Measurements from ENCODE around the gene CCN5.

CCN5 gene

DNA sequence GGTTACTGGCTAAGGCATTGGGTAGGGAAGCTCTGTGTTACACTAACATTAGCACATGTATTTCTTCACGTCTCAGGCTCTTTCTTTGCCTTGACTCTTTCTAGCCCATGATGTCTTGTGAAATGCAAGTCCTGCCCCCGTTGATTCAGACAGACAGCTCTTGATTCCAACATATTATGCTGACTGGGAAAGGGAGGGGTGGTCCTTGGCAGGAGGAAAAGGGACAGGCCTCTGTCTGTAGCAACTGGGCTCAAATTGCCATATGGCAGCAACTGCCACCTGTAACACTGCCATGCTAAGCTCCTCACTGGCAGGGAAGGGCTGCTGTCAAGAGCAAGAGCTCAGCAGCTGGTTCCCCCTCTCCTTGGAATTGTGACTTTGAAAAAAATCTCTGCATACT lies 24.8 kb downstream of the CCN5 start:
- DNase-seq, result no peak

DNA sequence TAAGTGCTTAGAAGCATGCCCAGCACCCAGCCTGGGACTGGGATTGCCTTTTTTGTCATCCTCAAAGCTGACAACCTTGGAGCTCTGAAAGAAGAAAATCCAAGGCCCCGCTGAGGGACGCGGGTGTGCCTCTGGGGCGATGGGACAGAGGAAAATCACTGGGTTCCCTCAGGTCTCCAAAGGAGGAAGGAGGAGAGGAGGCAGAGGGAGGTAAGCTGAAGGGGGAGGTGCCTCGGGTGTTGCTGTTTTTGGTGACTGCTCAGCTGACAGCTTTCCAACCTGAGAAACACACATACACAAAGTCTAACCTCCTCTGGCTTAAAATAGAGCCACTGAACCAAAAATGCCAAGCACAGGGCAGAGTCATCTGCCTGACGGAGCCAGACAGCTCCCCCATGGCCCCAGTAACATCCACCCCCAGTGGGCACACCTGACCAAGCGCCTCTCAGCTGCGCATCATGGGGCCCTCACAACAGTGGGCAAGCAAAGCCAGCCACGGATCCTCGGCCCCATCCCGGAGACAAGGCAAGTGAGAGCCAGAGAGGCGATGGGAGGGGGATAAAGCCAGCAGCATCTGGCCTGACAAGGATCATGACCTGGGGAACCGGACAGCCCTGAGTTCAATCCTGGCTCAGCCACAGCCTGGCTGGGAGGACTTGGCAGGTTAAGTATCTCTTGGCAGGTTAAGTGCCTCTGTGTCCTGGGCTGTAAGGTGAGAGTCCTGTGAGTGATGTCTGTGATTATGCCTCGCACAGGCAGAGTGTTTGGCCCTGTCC lies 27.3 kb downstream of the CCN5 start:
- no peak for DNase-seq

GRCh38 chr20:44743080-44743701 lies 28.0 kb downstream of the CCN5 start:
- no peak for DNase-seq

DNA sequence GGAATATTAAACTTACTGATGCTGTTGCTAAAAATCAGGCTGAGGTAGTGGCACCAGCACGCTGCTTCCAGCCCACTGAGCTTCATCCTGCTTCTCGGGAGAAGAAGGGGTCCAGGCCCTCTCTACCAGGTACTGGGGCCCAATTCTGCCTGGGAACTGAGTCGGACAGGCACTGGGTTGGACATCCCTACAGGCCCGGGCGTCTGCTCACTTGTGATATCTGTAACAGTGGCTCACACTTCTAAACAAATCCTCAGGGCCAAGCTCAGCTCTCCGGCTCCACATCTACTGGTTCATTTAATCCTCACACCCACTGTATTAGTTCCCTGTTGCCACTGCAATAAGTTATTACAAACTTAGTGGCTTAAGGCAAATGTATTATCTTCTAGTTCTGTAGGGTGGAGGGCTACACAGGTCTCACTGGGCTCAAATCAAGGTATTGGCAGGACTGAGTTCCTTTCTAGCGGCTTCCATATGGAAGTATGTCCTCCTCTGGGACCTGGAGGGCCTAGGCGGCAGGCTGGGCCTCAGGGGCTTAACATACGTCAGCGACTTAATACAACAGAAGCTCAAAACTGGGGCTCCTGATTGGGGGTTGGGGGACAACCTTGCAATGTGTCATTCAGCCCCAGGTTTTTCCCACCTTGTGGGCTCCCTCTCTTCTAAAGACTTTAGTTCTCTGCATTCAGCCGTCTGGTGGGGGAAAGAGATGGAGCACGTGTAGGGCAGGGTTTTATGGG lies 28.9 kb downstream of the CCN5 start:
- no peak for DNase-seq

DNA sequence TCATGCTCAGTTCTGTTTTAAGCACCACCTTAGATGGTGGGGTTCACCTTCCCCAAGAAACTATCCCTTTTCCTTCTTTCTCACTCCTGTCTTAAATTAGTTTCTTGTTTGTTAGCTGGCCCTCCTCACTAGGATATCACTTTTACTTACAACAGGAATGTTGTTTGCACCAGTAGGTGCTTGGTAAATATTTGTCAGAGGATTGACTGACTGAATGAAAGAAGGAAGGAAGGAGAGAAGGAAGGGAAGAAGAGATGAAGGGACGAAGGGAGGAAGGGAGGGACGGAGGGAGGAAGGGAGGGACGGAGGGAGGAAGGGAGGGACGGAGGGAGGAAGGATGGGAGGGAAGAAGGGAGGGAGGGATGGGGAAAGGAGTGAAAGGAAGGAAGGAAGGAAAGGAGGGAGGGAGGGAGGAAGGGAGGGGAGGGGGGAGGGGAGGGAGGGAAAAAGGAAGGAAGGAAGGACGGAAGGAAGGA lies 30.0 kb downstream of the CCN5 start:
- DNase-seq, result no peak

DNA sequence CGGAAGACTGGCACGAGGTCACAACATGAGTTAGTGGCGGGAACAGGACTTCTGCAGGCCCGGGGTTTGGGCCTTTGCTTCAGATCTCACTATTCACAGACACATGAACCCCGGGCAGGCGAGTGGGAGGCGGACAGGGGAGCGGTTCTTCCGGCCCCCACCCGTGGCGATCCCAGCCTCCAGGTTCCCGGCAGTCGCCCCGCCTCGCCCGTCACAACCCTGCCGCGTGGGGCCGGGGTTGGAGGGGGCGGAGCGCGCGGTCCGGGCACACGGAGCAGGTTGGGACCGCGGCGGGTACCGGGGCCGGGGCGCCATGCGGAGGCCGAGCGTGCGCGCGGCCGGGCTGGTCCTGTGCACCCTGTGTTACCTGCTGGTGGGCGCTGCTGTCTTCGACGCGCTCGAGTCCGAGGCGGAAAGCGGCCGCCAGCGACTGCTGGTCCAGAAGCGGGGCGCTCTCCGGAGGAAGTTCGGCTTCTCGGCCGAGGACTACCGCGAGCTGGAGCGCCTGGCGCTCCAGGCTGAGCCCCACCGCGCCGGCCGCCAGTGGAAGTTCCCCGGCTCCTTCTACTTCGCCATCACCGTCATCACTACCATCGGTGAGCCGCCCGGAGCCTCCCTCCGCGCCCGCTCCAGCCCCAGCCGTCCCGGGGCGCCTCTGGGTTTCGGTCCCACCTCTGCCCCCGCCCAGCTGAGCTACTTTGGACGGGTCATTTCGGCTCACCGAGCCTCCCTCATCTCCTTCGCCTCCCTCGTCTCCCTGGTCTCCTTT lies 30.6 kb downstream of the CCN5 start, which contains the start of gene KCNK15:
KCNK15 (plus strand) TSS at position 268 of the 769 bp plus-strand sequence; CDS start at position 314, 46 bp downstream.
- DNase-seq, result peak in 1 of 2 experiments; percentile 39

- no peak for DNase-seq
These were observed 31.4 kb downstream of the CCN5 start for GRCh38 chr20:44746367-44747165.

DNA sequence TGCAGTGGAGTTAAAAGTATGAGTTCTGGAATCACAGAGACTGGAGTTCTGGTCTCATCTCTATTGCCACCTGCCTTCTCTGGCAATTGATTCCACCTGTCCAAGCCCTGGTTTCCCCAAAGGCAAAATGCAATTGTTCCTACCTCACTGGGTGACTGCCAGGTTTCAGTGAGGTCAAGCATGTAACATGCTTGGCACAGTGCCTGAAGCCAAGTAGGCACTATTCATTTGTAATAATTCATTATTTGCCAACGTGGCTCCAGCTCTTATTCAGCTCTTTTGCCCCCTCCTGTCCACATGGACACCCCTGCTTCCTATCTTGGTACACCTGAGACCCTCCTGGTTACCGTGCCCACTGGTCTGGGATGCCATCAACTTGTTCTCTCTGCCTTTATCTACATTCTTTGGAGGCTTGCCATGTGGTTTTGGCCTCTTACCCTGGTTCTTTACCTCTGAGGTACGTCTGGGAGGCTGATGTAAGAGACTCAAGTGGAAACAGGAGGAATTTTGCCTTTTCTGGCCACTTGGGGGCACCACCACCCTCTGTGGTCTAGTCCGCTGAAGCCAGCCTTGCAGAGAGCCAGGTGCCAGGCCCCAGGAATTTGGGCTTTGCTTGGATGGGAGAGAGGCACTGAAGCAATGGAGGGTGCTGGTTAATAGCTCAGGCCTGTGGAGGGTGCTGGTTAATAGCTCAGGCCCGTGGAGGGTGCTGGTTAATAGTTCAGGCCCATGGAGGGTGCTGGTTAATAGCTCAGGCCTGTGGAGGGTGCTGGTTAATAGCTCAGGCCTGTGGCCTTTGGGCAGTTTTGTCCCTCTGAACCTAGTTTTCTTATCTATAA lies 32.2 kb downstream of the CCN5 start:
- DNase-seq, result peak; percentile 74 to 83

DNA sequence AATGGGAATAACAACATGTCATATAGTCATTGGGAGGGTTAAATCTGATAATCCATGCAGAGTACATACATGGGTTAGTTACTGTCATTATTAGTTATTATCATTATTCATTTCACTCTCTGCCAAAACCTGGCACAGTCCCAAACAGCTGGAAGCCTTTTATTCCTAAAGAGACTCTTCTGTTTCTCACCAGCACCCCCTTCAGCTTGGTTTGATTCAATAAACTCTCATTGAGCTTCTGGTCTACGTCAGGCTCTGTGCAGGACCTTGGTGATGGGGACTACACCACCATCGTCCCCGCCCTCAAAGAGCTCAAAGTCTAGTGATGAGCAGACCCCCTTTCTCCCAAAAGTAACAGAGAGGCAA lies 32.8 kb downstream of the CCN5 start:
- no peak for DNase-seq

- DNase-seq, result no peak
These were observed 35.1 kb downstream of the CCN5 start for GRCh38 chr20:44750081-44750805.

GRCh38 chr20:44752099-44752931 lies 37.1 kb downstream of the CCN5 start:
- DNase-seq, result no peak

- DNase-seq, result no peak
These were observed 39.4 kb downstream of the CCN5 start for GRCh38 chr20:44754554-44754953.

GRCh38 chr20:44756011-44756688 lies 41.0 kb downstream of the CCN5 start:
- DNase-seq, result no peak

DNA sequence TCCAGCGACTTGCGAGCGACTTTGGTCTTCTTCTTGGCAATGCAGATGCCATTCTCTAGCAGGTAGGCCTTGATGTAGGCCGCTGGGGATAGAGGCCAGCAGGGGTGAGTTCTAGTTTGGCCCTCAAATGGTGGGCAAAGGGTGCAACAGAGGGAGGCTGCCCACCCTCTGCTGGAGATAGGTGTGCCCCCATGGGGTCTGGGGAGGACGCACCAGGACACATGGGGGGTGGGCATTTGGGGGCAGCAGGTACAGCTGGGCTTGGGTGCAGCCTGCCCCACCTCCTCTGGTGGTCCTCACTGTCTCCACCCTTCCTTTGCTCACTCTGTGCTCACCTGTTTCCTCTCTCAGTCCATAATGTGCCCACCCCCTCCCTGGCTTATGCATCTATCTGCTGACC lies 41.8 kb downstream of the CCN5 start:
- no peak for DNase-seq

DNA sequence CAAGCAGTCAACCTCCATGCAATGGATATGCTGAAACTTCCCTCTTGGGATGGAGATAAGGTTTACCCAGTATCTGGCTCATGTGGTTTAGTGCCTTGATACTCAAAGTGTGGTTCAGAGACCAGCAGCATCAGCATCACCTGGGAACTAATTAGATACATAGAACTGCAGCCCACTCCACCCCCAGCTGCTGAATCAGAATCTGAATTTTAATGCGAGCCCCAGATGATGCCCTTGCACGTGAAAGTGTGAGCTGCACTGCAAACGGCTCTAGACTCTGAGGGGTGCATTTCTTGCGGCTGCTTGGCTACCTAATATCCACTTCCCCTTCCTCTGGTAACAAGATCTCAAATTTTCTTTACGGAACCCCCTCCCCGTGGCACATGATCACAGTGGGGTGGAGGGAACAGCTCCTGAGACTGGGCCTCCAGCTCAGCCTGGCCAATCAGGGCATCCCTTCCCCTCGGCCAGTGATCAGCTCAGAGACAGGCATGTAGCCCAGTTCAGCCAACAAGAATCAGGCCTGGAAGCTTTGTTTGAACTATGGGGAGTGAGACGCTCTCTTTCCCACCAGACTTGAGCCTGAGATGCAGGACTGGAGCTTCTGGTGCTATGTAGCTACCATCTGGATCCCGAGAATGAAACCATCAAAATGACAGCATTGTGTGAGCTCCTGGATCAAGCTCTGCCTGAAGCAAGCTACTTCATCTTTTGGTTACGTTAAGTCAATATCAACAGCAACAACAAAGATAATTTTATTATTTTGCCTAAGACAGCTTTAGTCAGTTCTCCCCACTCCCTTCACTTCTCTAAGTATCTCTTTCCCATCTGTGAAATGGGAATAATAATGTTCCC lies 43.3 kb downstream of the CCN5 start:
- no peak for DNase-seq

DNA sequence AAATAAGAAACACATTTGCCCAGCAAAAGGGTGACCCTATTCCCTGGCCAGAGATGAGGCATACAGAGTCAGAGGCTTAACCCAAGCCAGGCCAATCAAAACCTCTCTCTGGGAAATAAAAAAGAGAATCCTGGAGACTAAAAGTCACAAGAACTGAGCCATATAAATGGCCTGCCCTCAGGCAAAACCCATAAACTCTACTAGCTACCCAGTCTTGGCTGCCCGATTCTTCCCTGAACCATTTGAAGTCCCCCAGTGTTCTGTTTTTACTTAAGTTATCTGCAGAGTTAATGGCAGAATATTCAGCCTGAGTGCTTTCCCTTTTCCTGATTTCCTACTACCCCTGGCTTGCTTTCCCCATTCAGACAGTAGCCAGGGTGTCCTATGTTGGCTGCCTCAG lies 44.4 kb downstream of the CCN5 start:
- DNase-seq, result no peak

GRCh38 chr20:44761423-44761822 lies 46.3 kb downstream of the CCN5 start:
- DNase-seq, result no peak
